Mesendoderm (in vitro differentiated cells): ENCODE measurements around the gene MAP2K7. TPM values are rescaled to one million over a fixed set of nuclear protein-coding genes. Genes with fewer than 3 reads are reported as not detected.
A peak's percentile ranks its signal among the peaks of the same experiment; 100 is the strongest.

ENCODE experiments used
- DNase-seq: peaks from one replicate; pipeline ENCODE4 v3.0.0; 2013
- H2AK5ac ChIP-seq: 2 replicates; pipeline ENCODE4 v1.6.1; 2013; ENCODE audit warnings: low read length, inconsistent platforms
- H2BK120ac ChIP-seq: 2 replicates; pipeline ENCODE4 v1.6.1; 2013; ENCODE audit warnings: low read depth, mild to moderate bottlenecking, low read length, moderate library complexity, mixed read lengths
- H2BK15ac ChIP-seq: replicated peaks from 2 replicates; pipeline ENCODE4 v1.6.1; 2013; ENCODE audit warnings: low read depth, mild to moderate bottlenecking, moderate library complexity
- H2BK5ac ChIP-seq: 2 replicates; pipeline ENCODE4 v1.6.1; 2013; ENCODE audit warnings: low read length, inconsistent platforms
- H3K18ac ChIP-seq: 2 replicates; pipeline ENCODE4 v1.6.1; 2013; ENCODE audit warnings: mild to moderate bottlenecking, low read length, mixed read lengths
- H3K23ac ChIP-seq: one replicate; pipeline ENCODE4 v1.6.1; 2013; ENCODE audit warnings: low read length
- H3K27ac ChIP-seq: 2 replicates; pipeline ENCODE4 v1.5.1; 2013; ENCODE audit warnings: low read depth, mild to moderate bottlenecking, inconsistent platforms, low read length, moderate library complexity
- H3K27me3 ChIP-seq: 2 replicates; pipeline ENCODE4 v1.6.1; 2013; ENCODE audit warnings: low read length, control low read depth, mild to moderate bottlenecking, inconsistent platforms; ENCODE audit not compliant: insufficient read depth, poor library complexity
- H3K36me3 ChIP-seq: 2 replicates; pipeline ENCODE4 v1.6.1; 2013; ENCODE audit warnings: low read length, inconsistent platforms; ENCODE audit not compliant: control insufficient read depth, insufficient read depth
- H3K4ac ChIP-seq: one replicate; pipeline ENCODE4 v1.6.1; 2013; ENCODE audit warnings: low read depth, mild to moderate bottlenecking, low read length, moderate library complexity
- H3K4me1 ChIP-seq: 2 replicates; pipeline ENCODE4 v1.6.1; 2013; ENCODE audit warnings: low read depth, low read length, inconsistent platforms; ENCODE audit not compliant: control insufficient read depth
- H3K4me2 ChIP-seq: 2 replicates; pipeline ENCODE4 v1.6.1; 2013; ENCODE audit warnings: low read length
- H3K4me3 ChIP-seq: 2 replicates; pipeline ENCODE4 v1.5.1; 2013; ENCODE audit warnings: mild to moderate bottlenecking, low read length
- H3K56ac ChIP-seq: one replicate; pipeline ENCODE4 v1.6.1; 2013; ENCODE audit warnings: low read length
- H3K79me1 ChIP-seq: 2 replicates; pipeline ENCODE4 v1.6.1; 2013; ENCODE audit warnings: low read length, inconsistent platforms
- H3K79me2 ChIP-seq: 2 replicates; pipeline ENCODE4 v1.6.1; 2013; ENCODE audit warnings: mild to moderate bottlenecking, low read length; ENCODE audit not compliant: control insufficient read depth, insufficient read depth
- H3K9ac ChIP-seq: 2 replicates; pipeline ENCODE4 v1.6.1; 2013; ENCODE audit warnings: low read length, inconsistent platforms
- H4K5ac ChIP-seq: one replicate; pipeline ENCODE4 v1.6.1; 2013; ENCODE audit warnings: low read length
- H4K8ac ChIP-seq: one replicate; pipeline ENCODE4 v1.6.1; 2013; ENCODE audit warnings: low read depth, mild to moderate bottlenecking, control low read depth, low read length, moderate library complexity
- WGBS: extraction: QIAGEN DNeasy Blood & Tissue Kit; methylation state at CpG from one replicate; pipeline ENCODE4 v1.1.7; 2013; ENCODE audit warnings: low lambda C conversion rate, missing lambda C conversion rate; ENCODE audit not compliant: insufficient coverage; ENCODE audit errors: extremely low coverage; 5-methylcytosine and 5-hydroxymethylcytosine counted together
- polyA plus RNA-seq, 2 experiments: library from polyadenylated mRNA; stranded (reverse); fragments of 200-250 nt; gene quantifications; one replicate each; pipeline ENCODE4 v1.2.3, GENCODE V29; 2013

The MAP2K7 gene
- polyA plus RNA-seq (2013, experiment 1 of 2): 27.9 TPM
- 27.3 TPM for polyA plus RNA-seq (2013, experiment 2 of 2)

GRCh38 chr19:7903244-7904073 lies at the start of gene MAP2K7:
Gene MAP2K7, plus strand, starts transcription at chr19:7903877. Its CDS starts 68 bp downstream, at chr19:7903945.
- peak within 1 kb of the TSS; percentile 88 for H4K5ac ChIP-seq
- DNase-seq: peak; percentile 99
- H3K4me2 ChIP-seq: peak within 1 kb of the TSS; percentile 92
- H3K4ac ChIP-seq: peak within 1 kb of the TSS; percentile 50
- no peak within 1 kb of the TSS for H3K23ac ChIP-seq
- H2BK120ac ChIP-seq: no peak within 1 kb of the TSS
- peak within 1 kb of the TSS; percentile 22 for H3K18ac ChIP-seq
- peaks cover 11% of the 10 kb centered on the region for H3K79me2 ChIP-seq
- WGBS: no CpG with 5 or more reads among the region's 89 CpGs
- peak within 1 kb of the TSS; percentile 73 for H3K4me3 ChIP-seq
- H3K4me1 ChIP-seq: peaks cover 6% of the 10 kb centered on the region
- H3K79me1 ChIP-seq: peaks cover 16% of the 10 kb centered on the region
- H2BK15ac ChIP-seq: no peak within 1 kb of the TSS
- H3K9ac ChIP-seq: peak within 1 kb of the TSS; percentile 96
- peak within 1 kb of the TSS; percentile 86 for H2BK5ac ChIP-seq
- peak within 1 kb of the TSS; percentile 1 for H4K8ac ChIP-seq
- no peaks in the 10 kb centered on the region for H3K36me3 ChIP-seq
- H3K56ac ChIP-seq: peak within 1 kb of the TSS; percentile 97
- H2AK5ac ChIP-seq: peak within 1 kb of the TSS; percentile 54
- H3K27ac ChIP-seq: peak within 1 kb of the TSS; percentile 14
- H3K27me3 ChIP-seq: no peaks in the 10 kb centered on the region

GRCh38 chr19:7855426-7856108 lies 48.1 kb upstream of the MAP2K7 start:
- no peak overlapping the region for H3K4me2 ChIP-seq
- no peak overlapping the region for H3K4me3 ChIP-seq
- H2BK15ac ChIP-seq: no peak overlapping the region
- no peak overlapping the region for H2BK5ac ChIP-seq
- no peaks in the 10 kb centered on the region for H3K79me1 ChIP-seq
- H3K27ac ChIP-seq: no peak overlapping the region
- H3K27me3 ChIP-seq: no peaks in the 10 kb centered on the region
- H3K36me3 ChIP-seq: no peaks in the 10 kb centered on the region
- no peak overlapping the region for H3K23ac ChIP-seq
- no peak overlapping the region for H4K8ac ChIP-seq
- H3K9ac ChIP-seq: no peak overlapping the region
- H2BK120ac ChIP-seq: no peak overlapping the region
- no CpG with 5 or more reads among the region's 26 CpGs for WGBS
- no peaks in the 10 kb centered on the region for H3K4me1 ChIP-seq
- H3K79me2 ChIP-seq: no peaks in the 10 kb centered on the region
- H3K56ac ChIP-seq: no peak overlapping the region
- H3K18ac ChIP-seq: no peak overlapping the region
- H2AK5ac ChIP-seq: no peak overlapping the region
- H4K5ac ChIP-seq: no peak overlapping the region
- no peak overlapping the region for H3K4ac ChIP-seq
- no peak for DNase-seq

- Histone ChIP-seq H3K27ac (no peak overlapping the region), H3K27me3 (no peaks in the 10 kb centered on the region), H2BK15ac (no peak overlapping the region), H3K56ac (no peak overlapping the region), H3K79me2 (no peaks in the 10 kb centered on the region), H2BK120ac (no peak overlapping the region), H3K36me3 (no peaks in the 10 kb centered on the region), H2AK5ac (no peak overlapping the region), H4K8ac (no peak overlapping the region), H3K4me3 (no peak overlapping the region), H4K5ac (no peak overlapping the region), H3K4me1 (no peaks in the 10 kb centered on the region), H3K79me1 (no peaks in the 10 kb centered on the region), H3K18ac (no peak overlapping the region), H2BK5ac (no peak overlapping the region), H3K4ac (no peak overlapping the region), H3K4me2 (no peak overlapping the region), H3K9ac (no peak overlapping the region), H3K23ac (no peak overlapping the region)
- no peak for DNase-seq
- WGBS: no CpG with 5 or more reads among the region's 16 CpGs
These were observed 47.5 kb upstream of the MAP2K7 start for GRCh38 chr19:7856109-7856591.

- Histone ChIP-seq H4K8ac (no peak overlapping the region), H3K27ac (no peak overlapping the region), H3K9ac (no peak overlapping the region), H2BK120ac (no peak overlapping the region), H2AK5ac (no peak overlapping the region), H4K5ac (no peak overlapping the region), H3K4me3 (no peak overlapping the region), H3K4me2 (no peak overlapping the region), H3K23ac (no peak overlapping the region), H3K56ac (no peak overlapping the region), H3K4ac (no peak overlapping the region), H3K27me3 (no peaks in the 10 kb centered on the region), H3K18ac (no peak overlapping the region), H3K4me1 (peaks cover under 1% of the 10 kb centered on the region), H3K79me1 (no peaks in the 10 kb centered on the region), H3K79me2 (no peaks in the 10 kb centered on the region), H2BK5ac (no peak overlapping the region), H2BK15ac (no peak overlapping the region), H3K36me3 (no peaks in the 10 kb centered on the region)
- no peak for DNase-seq
- WGBS: no CpG with 5 or more reads among the region's 38 CpGs
These were observed 46.7 kb upstream of the MAP2K7 start for GRCh38 chr19:7856679-7857663.

DNA sequence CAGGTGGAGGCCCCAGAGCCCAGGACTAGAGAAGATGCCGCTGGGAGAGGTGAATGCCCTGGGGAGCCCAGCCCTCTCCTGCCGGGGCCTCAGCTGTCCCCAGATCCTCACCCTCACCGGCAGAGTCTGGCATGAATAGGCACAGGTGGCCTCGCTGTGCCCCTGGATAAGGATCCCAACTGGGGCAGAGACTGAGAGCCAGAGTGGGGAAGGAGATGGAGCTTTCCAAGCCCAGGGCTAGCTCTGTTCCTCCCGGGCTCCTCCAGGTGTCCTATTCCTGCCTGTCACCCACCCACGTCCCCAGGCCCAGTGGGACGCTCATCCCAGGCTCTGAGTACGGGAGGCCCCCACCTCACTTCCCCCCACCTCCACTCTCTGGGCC lies 46.0 kb upstream of the MAP2K7 start:
- no peaks in the 10 kb centered on the region for H3K36me3 ChIP-seq
- H3K56ac ChIP-seq: peak overlapping the region; percentile 67
- H2AK5ac ChIP-seq: no peak overlapping the region
- no peak overlapping the region for H3K18ac ChIP-seq
- no peak overlapping the region for H3K9ac ChIP-seq
- H3K4me2 ChIP-seq: no peak overlapping the region
- no peak overlapping the region for H3K27ac ChIP-seq
- no peak overlapping the region for H3K23ac ChIP-seq
- H3K4me3 ChIP-seq: no peak overlapping the region
- H3K4me1 ChIP-seq: peaks cover 2% of the 10 kb centered on the region
- H4K8ac ChIP-seq: no peak overlapping the region
- no peaks in the 10 kb centered on the region for H3K27me3 ChIP-seq
- DNase-seq: no peak
- H3K79me2 ChIP-seq: no peaks in the 10 kb centered on the region
- H3K79me1 ChIP-seq: no peaks in the 10 kb centered on the region
- no peak overlapping the region for H4K5ac ChIP-seq
- H2BK120ac ChIP-seq: no peak overlapping the region
- no CpG with 5 or more reads among the region's 8 CpGs for WGBS
- no peak overlapping the region for H2BK5ac ChIP-seq
- H2BK15ac ChIP-seq: no peak overlapping the region
- H3K4ac ChIP-seq: no peak overlapping the region
